Panc1 (cell line): ENCODE data around the gene ADGRD1. TPM values are rescaled to one million over a fixed set of nuclear protein-coding genes. Genes with fewer than 3 reads are reported as not detected.

Source experiments
- ATAC-seq: fragments of 200-7000 bp; cut with Tn5 transposase; 2 replicates; pipeline ENCODE4 v1.9.1; 2020; ENCODE audit warnings: mild to moderate bottlenecking, moderate library complexity
- BruUV-seq: library from RNA; stranded (reverse); fragments of 400-500 nt; replicated peaks from 2 replicates; lab custom pipeline; 2021; lab: Mats Ljungman, UMichigan
- CTCF ChIA-PET: fragments of 300-600 bp; sonication (Branson Sonifier 250); formaldehyde crosslinking; loops from one replicate; lab custom pipeline; 2022; ENCODE audit warnings: antibody characterized with exemption; lab: Charles Lee
- POLR2A ChIA-PET: fragments of 300-600 bp; sonication (Branson Sonifier 250); formaldehyde crosslinking; loops from one replicate; lab custom pipeline; 2022; ENCODE audit warnings: antibody characterized with exemption; lab: Charles Lee
- DNase-seq: peaks from one replicate; pipeline ENCODE4 v3.0.0-alpha.2; 2010; ENCODE audit warnings: low read depth, low spot score
- H3K27ac ChIP-seq: 2 replicates; pipeline ENCODE4 v1.5.1; 2011; ENCODE audit warnings: mild to moderate bottlenecking, low read length, inconsistent platforms
- H3K27me3 ChIP-seq: fragments of 200-500 bp; sonication (Bioruptor generic); 2 replicates; pipeline ENCODE4 v1.6.0; 2014; ENCODE audit warnings: low read length, inconsistent platforms; ENCODE audit not compliant: control insufficient read depth, insufficient read depth
- H3K36me3 ChIP-seq: fragments of 200-500 bp; sonication (Bioruptor generic); 2 replicates; pipeline ENCODE4 v1.5.1; 2014; ENCODE audit warnings: inconsistent platforms, mild to moderate bottlenecking, low read length, moderate library complexity; ENCODE audit not compliant: control insufficient read depth, insufficient read depth
- H3K4me1 ChIP-seq: 2 replicates; pipeline ENCODE4 v1.5.1; 2011; ENCODE audit warnings: inconsistent platforms, mild to moderate bottlenecking, low read length, moderate library complexity; ENCODE audit not compliant: control insufficient read depth, insufficient read depth
- H3K4me3 ChIP-seq, 2 experiments: 2 replicates each; pipeline ENCODE4 v1.5.1; 2011 to 2012; ENCODE audit warnings: low read depth in 2 of 2, low read length in 2 of 2, mild to moderate bottlenecking in 2 of 2, inconsistent platforms in 1 of 2, moderate library complexity in 1 of 2
- H3K9me3 ChIP-seq: fragments of 200-500 bp; sonication (Bioruptor generic); 2 replicates; pipeline ENCODE4 v1.5.1; 2014; ENCODE audit warnings: low read depth, mild to moderate bottlenecking, inconsistent platforms, low read length, moderate library complexity; ENCODE audit not compliant: control insufficient read depth, insufficient read depth
- CTCF ChIP-seq: fragments of 450-650 bp; IDR thresholded peaks from 2 replicates; pipeline ENCODE4 v1.5.1; 2017; ENCODE audit warnings: mild to moderate bottlenecking
- POLR2AphosphoS5 ChIP-seq: IDR thresholded peaks from 2 replicates; pipeline ENCODE4 v1.6.1; 2012; ENCODE audit warnings: mild to moderate bottlenecking, low read depth, low read length, moderate library complexity
- REST ChIP-seq, 2 experiments: IDR thresholded peaks; 2 replicates each; pipeline ENCODE4 v1.6.1; 2011 to 2012; ENCODE audit warnings: low read depth in 2 of 2, control low read depth in 1 of 2, low read length in 1 of 2, mild to moderate bottlenecking in 1 of 2, moderate library complexity in 1 of 2; ENCODE audit not compliant: insufficient read depth in 1 of 2
- SIN3A ChIP-seq: IDR thresholded peaks from 2 replicates; pipeline ENCODE4 v1.6.1; 2012; ENCODE audit warnings: low read depth, mild to moderate bottlenecking, low read length, moderate library complexity, borderline replicate concordance; ENCODE audit not compliant: insufficient read depth
- TCF7L2 ChIP-seq: IDR thresholded peaks from 2 replicates; pipeline ENCODE4 v1.6.1; 2011; ENCODE audit warnings: mild to moderate bottlenecking, low read depth, low read length, inconsistent platforms
- in situ Hi-C: cut with HindIII; loops from 2 replicates; pipeline ENCODE4 v1.10.0; 2016; ENCODE audit warnings: low sequenced_read_pairs, low pct_unique_long_range_greater_than_20kb
- intact Hi-C: fragments of 100-400 bp; cut with micrococcal nuclease; formaldehyde crosslinking; loops from one replicate; pipeline ENCODE4 v1.10.0; 2022; ENCODE audit not compliant: unreplicated experiment
- total RNA-seq: library from RNA; stranded (reverse); gene quantifications from one replicate; pipeline ENCODE4 v1.2.1, GENCODE V29; 2021; ENCODE audit not compliant: unreplicated experiment

The ADGRD1 gene
- total RNA-seq, 1 experiment from 2014 or later: 0.21 TPM

- Histone ChIP-seq H3K27ac (no peak overlapping the region), H3K27me3 (peaks cover 2% of the 10 kb centered on the region; the same call in 1 of the 2 replicates)
- ATAC-seq: no peak
These were observed 55.2 kb downstream of the ADGRD1 start for GRCh38 chr12:131008913-131009270.

GRCh38 chr12:131009595-131010395 lies 56.1 kb downstream of the ADGRD1 start:
- Histone ChIP-seq H3K27me3 (peaks cover 2% of the 10 kb centered on the region; the same call in 1 of the 2 replicates), H3K36me3 (no peaks in the 10 kb centered on the region), H3K4me1 (no peaks in the 10 kb centered on the region), H3K4me3 (no peak overlapping the region), H3K9me3 (no peaks in the 10 kb centered on the region), H3K27ac (no peak overlapping the region)
- POLR2A ChIA-PET: no interaction called here
- TF ChIP-seq POLR2AphosphoS5 (no peak), SIN3A (no peak), TCF7L2 (no peak), REST (IDR thresholded peaks at IDR 0.05; ENCODE audit: insufficient read depth in 1 of 2, low read depth in 2 of 2, low read length in 1 of 2) (no peak), CTCF (no peak)
- in situ Hi-C loops (no loop called here), intact Hi-C loops (no loop called here)
- no TSS peak for BruUV-seq
- DNase-seq: no peak
- ATAC-seq: no peak
- CTCF ChIA-PET: no interaction called here

More at GRCh38 chr12:131008913-131009270, 55.2 kb downstream of the ADGRD1 start:
- no peak for DNase-seq
- no peaks in the 10 kb centered on the region for H3K4me1 ChIP-seq
- H3K9me3 ChIP-seq: no peaks in the 10 kb centered on the region
- no peak overlapping the region for H3K4me3 ChIP-seq
- ChIA-PET POLR2A (no interaction called here), CTCF (no interaction called here)
- no peaks in the 10 kb centered on the region for H3K36me3 ChIP-seq
- no TSS peak for BruUV-seq
- TF ChIP-seq POLR2AphosphoS5 (no peak), CTCF (no peak), TCF7L2 (no peak)
- intact Hi-C loops (no loop called here), in situ Hi-C loops (no loop called here)
